MM.1S (cell line): ENCODE data around the gene KCNIP1.
"Not testable (repeated sequence)": the region's sequence is repeated elsewhere in the genome, so short reads cannot be mapped to it uniquely, and the experiment has no call there.

ENCODE experiments used
- CTCF ChIP-seq: fragments of 300-600 bp; sonication (generic); IDR thresholded peaks from 2 replicates; pipeline ENCODE4 v1.5.1; 2016; ENCODE audit warnings: antibody characterized with exemption, low read length, mixed read lengths
- EZH2 ChIP-seq: fragments of 300-600 bp; sonication (generic); optimal IDR thresholded peaks from 2 replicates; pipeline ENCODE3; 2017; ENCODE audit warnings: low read depth, mild to moderate bottlenecking, antibody characterized with exemption, low read length, mixed read lengths
- EZH2phosphoT487 ChIP-seq: fragments of 300-600 bp; sonication (generic); IDR thresholded peaks from 2 replicates; pipeline ENCODE4 v1.6.1; 2018; ENCODE audit warnings: antibody characterized with exemption, low read length

- TF ChIP-seq CTCF, EZH2phosphoT487, EZH2: not testable (repeated sequence)
Observed at GRCh38 chr5:170765868-170766267, 262.0 kb downstream of the KCNIP1 start.
